ENCODE data around the gene FRMD6. TPM values are rescaled to one million over a fixed set of nuclear protein-coding genes. Genes with fewer than 3 reads are reported as not detected.

The FRMD6 gene
- total and polyA plus RNA-seq, 5 donors from 2014 or later, result 0.77 to 1.7 (median 0.89) TPM; not detected in 2

DNA sequence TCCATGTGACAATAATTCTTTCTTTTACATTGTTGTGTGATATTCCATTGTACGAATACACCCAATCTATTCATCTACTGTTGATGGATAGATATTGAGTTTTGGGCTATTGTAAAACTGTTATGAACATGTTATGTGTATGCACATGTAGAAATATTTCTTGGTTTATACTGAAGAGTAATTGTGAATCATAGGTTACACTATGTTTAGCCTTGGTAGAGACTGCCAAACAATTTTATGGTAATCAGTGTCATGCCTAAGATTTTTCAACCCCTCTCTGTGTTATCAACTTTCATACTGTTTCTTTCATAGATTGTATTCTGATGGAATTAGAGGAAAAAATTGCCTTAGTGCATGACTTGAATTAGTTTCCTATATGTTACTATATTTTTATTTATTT is 39.5 kb downstream of the FRMD6 start:
- Histone ChIP-seq H3K4me3 (ENCODE audit: low read depth, low read length) (no peak overlapping the region), H3K9me3 (ENCODE audit: control insufficient read depth in 2 of 2, low read length in 2 of 2) (no peaks in the 10 kb centered on the region), H3K36me3 (ENCODE audit: control insufficient read depth, insufficient read depth, low read length) (no peaks in the 10 kb centered on the region), H3K27ac (ENCODE audit: insufficient read depth, low read length, poor library complexity, severe bottlenecking) (no peak overlapping the region), H3K27me3 (ENCODE audit: control insufficient read depth, insufficient read depth, low read length) (no peaks in the 10 kb centered on the region), H3K4me1 (ENCODE audit: control insufficient read depth, insufficient read depth, low read length, poor library complexity, severe bottlenecking) (no peaks in the 10 kb centered on the region)
- H3K36me3 Mint-ChIP-seq, result no peaks in the 10 kb centered on the region
- peaks cover 0 to 1% (median 0%) of the 10 kb centered on the region in 7 donors for H3K9me3 Mint-ChIP-seq
- ATAC-seq (ENCODE audit: low read depth in 2 of 2), result no peak
- no peak for DNase-seq
- no peak overlapping the region for H3K4me3 Mint-ChIP-seq
- peaks cover 17% of the 10 kb centered on the region for H3K27me3 Mint-ChIP-seq
- H3K27ac Mint-ChIP-seq, result no peak overlapping the region
- no peaks in the 10 kb centered on the region for H3K4me1 Mint-ChIP-seq

DNA sequence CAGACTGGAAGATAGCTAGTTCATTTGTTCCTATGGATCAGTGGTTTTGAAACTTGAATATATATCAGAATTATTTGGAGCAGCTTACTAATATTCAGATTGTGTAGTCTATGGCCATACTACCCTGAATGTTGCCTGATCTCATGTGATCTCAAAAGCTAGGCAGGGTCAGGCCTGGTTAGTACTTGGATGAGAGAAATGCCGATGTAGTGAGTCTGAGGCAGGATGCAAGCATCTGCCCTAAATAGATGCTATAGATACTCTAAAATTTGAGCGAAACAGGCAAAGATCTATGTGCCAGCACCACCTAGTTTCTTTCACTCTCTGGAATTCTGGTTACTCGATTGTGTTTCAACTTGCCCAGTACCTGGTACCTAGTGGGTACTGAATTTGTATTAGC is 40.9 kb downstream of the FRMD6 start:
- H3K4me3 ChIP-seq (ENCODE audit: low read depth, low read length), result no peak overlapping the region
- DNase-seq (no peak), ATAC-seq (ENCODE audit: low read depth in 2 of 2) (no peak)
- no peaks in the 10 kb centered on the region for H3K36me3 Mint-ChIP-seq
- H3K36me3 ChIP-seq (ENCODE audit: control insufficient read depth, insufficient read depth, low read length), result no peaks in the 10 kb centered on the region
- no peak overlapping the region for H3K4me3 Mint-ChIP-seq
- no peaks in the 10 kb centered on the region for H3K9me3 ChIP-seq (ENCODE audit: control insufficient read depth in 2 of 2, low read length in 2 of 2)
- H3K27ac Mint-ChIP-seq, result no peak overlapping the region
- H3K4me1 Mint-ChIP-seq, result no peaks in the 10 kb centered on the region
- H3K27me3 ChIP-seq (ENCODE audit: control insufficient read depth, insufficient read depth, low read length), result peaks cover 4% of the 10 kb centered on the region
- H3K9me3 Mint-ChIP-seq, result peaks cover 0 to 1% (median 0%) of the 10 kb centered on the region in 7 donors
- no peaks in the 10 kb centered on the region for H3K4me1 ChIP-seq (ENCODE audit: control insufficient read depth, insufficient read depth, low read length, poor library complexity, severe bottlenecking)
- no peak overlapping the region for H3K27ac ChIP-seq (ENCODE audit: insufficient read depth, low read length, poor library complexity, severe bottlenecking)
- H3K27me3 Mint-ChIP-seq, result peaks cover 25% of the 10 kb centered on the region

DNA sequence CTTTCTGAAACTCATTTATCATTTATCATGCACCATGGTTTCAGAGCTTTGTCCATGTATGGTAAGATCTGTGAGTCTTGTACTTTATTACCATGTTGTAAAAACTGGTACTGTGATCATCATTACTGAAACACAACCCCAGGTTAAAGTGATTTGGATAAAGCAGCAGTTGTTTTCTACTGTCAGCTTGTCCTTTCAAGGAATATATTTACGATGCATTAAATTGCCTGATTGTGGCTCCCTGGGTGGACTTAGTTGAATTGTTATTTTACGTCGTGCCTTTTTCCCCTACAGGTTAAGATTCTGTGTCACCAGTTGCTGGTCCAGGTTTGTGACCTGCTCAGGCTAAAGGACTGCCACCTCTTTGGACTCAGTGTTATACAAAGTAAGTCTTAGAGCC is 46.1 kb downstream of the FRMD6 start:
- no peaks in the 10 kb centered on the region for H3K36me3 ChIP-seq (ENCODE audit: control insufficient read depth, insufficient read depth, low read length)
- H3K9me3 ChIP-seq (ENCODE audit: control insufficient read depth in 2 of 2, low read length in 2 of 2), result no peaks in the 10 kb centered on the region
- H3K4me3 ChIP-seq (ENCODE audit: low read depth, low read length), result no peak overlapping the region
- Mint-ChIP-seq H3K4me3 (no peak overlapping the region), H3K36me3 (no peaks in the 10 kb centered on the region), H3K9me3 (peaks cover 0 to 1% (median 0%) of the 10 kb centered on the region in 7 donors), H3K27me3 (peaks cover 21% of the 10 kb centered on the region), H3K27ac (no peak overlapping the region), H3K4me1 (no peaks in the 10 kb centered on the region)
- DNase-seq, result no peak
- H3K4me1 ChIP-seq (ENCODE audit: control insufficient read depth, insufficient read depth, low read length, poor library complexity, severe bottlenecking), result no peaks in the 10 kb centered on the region
- ATAC-seq (ENCODE audit: low read depth in 2 of 2), result no peak
- peaks cover 6% of the 10 kb centered on the region for H3K27me3 ChIP-seq (ENCODE audit: control insufficient read depth, insufficient read depth, low read length)
- H3K27ac ChIP-seq (ENCODE audit: insufficient read depth, low read length, poor library complexity, severe bottlenecking), result no peak overlapping the region

DNA sequence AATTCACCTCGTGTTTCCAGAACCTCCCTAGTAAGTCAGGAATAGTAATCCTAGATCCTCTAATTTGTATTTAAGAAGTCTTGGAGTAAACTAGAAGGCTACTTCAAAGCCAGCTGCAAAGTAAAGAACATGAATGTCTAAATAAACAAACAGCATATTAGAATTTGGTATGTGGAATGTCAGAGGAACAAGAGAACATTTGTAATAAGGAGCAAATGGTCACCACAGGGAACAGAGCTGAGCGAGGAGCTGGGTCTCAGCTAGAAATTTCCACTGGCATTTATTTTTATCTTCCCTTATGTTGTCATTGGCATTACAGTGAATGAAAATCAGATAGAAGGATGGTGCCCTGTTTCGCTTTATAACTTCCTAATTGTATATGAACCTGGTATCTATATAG is 50.2 kb downstream of the FRMD6 start:
- Histone ChIP-seq H3K27ac (ENCODE audit: insufficient read depth, low read length, poor library complexity, severe bottlenecking) (no peak overlapping the region), H3K27me3 (ENCODE audit: control insufficient read depth, insufficient read depth, low read length) (peaks cover 8% of the 10 kb centered on the region), H3K36me3 (ENCODE audit: control insufficient read depth, insufficient read depth, low read length) (no peaks in the 10 kb centered on the region), H3K4me3 (ENCODE audit: low read depth, low read length) (no peak overlapping the region), H3K4me1 (ENCODE audit: control insufficient read depth, insufficient read depth, low read length, poor library complexity, severe bottlenecking) (no peaks in the 10 kb centered on the region), H3K9me3 (ENCODE audit: control insufficient read depth in 2 of 2, low read length in 2 of 2) (no peaks in the 10 kb centered on the region)
- H3K36me3 Mint-ChIP-seq, result no peaks in the 10 kb centered on the region
- H3K4me1 Mint-ChIP-seq, result no peaks in the 10 kb centered on the region
- peaks cover 6% of the 10 kb centered on the region for H3K27me3 Mint-ChIP-seq
- no peaks in the 10 kb centered on the region for H3K9me3 Mint-ChIP-seq
- ATAC-seq (ENCODE audit: low read depth in 2 of 2), result no peak
- DNase-seq, result no peak
- H3K4me3 Mint-ChIP-seq, result no peak overlapping the region
- no peak overlapping the region for H3K27ac Mint-ChIP-seq

- Mint-ChIP-seq H3K4me3 (no peak overlapping the region), H3K36me3 (no peaks in the 10 kb centered on the region), H3K9me3 (no peaks in the 10 kb centered on the region), H3K27ac (no peak overlapping the region), H3K27me3 (peaks cover 9% of the 10 kb centered on the region), H3K4me1 (no peaks in the 10 kb centered on the region)
- Histone ChIP-seq H3K36me3 (ENCODE audit: control insufficient read depth, insufficient read depth, low read length) (no peaks in the 10 kb centered on the region), H3K27me3 (ENCODE audit: control insufficient read depth, insufficient read depth, low read length) (peaks cover 5% of the 10 kb centered on the region), H3K9me3 (ENCODE audit: control insufficient read depth in 2 of 2, low read length in 2 of 2) (no peaks in the 10 kb centered on the region), H3K4me1 (ENCODE audit: control insufficient read depth, insufficient read depth, low read length, poor library complexity, severe bottlenecking) (no peaks in the 10 kb centered on the region), H3K4me3 (ENCODE audit: low read depth, low read length) (no peak overlapping the region), H3K27ac (ENCODE audit: insufficient read depth, low read length, poor library complexity, severe bottlenecking) (no peak overlapping the region)
- no peak for DNase-seq
- no peak for ATAC-seq (ENCODE audit: low read depth in 2 of 2)
Measured at GRCh38 chr14:51703787-51704186, 52.1 kb downstream of the FRMD6 start.

DNA sequence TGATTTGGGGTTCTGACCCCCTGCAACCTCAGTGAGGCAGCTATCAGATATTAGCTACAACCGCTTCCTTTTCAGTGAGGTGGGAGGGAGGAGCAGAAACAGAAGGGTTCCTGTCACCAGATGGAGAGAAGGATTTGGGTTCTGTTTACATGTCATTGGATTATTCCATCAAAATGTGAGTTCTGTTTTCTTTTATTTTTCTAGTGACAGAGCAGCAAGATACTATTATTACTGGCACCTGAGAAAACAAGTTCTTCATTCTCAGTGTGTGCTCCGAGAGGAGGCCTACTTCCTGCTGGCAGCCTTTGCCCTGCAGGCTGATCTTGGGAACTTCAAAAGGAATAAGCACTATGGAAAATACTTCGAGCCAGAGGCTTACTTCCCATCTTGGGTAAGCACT is 52.8 kb downstream of the FRMD6 start:
- H3K27ac ChIP-seq (ENCODE audit: insufficient read depth, low read length, poor library complexity, severe bottlenecking), result no peak overlapping the region
- H3K27ac Mint-ChIP-seq, result no peak overlapping the region

GRCh38 chr14:51707327-51707726 is 55.6 kb downstream of the FRMD6 start:
- Mint-ChIP-seq H3K9me3 (no peaks in the 10 kb centered on the region), H3K4me3 (no peak overlapping the region)
- H3K4me3 ChIP-seq (ENCODE audit: low read depth, low read length), result no peak overlapping the region

More for the DNA sequence above, 52.8 kb downstream of the FRMD6 start:
- Histone ChIP-seq H3K36me3 (ENCODE audit: control insufficient read depth, insufficient read depth, low read length) (no peaks in the 10 kb centered on the region), H3K27me3 (ENCODE audit: control insufficient read depth, insufficient read depth, low read length) (peaks cover 5% of the 10 kb centered on the region), H3K9me3 (ENCODE audit: control insufficient read depth in 2 of 2, low read length in 2 of 2) (no peaks in the 10 kb centered on the region), H3K4me1 (ENCODE audit: control insufficient read depth, insufficient read depth, low read length, poor library complexity, severe bottlenecking) (no peaks in the 10 kb centered on the region), H3K4me3 (ENCODE audit: low read depth, low read length) (no peak overlapping the region)
- Mint-ChIP-seq H3K9me3 (no peaks in the 10 kb centered on the region), H3K36me3 (no peaks in the 10 kb centered on the region), H3K4me1 (no peaks in the 10 kb centered on the region), H3K4me3 (no peak overlapping the region), H3K27me3 (peaks cover 9% of the 10 kb centered on the region)
- DNase-seq (no peak), ATAC-seq (ENCODE audit: low read depth in 2 of 2) (no peak)

GRCh38 chr14:51711505-51711904 is 59.8 kb downstream of the FRMD6 start:
- Mint-ChIP-seq H3K27ac (no peak overlapping the region), H3K4me1 (no peaks in the 10 kb centered on the region), H3K4me3 (no peak overlapping the region), H3K36me3 (no peaks in the 10 kb centered on the region), H3K9me3 (no peaks in the 10 kb centered on the region), H3K27me3 (peaks cover 9% of the 10 kb centered on the region)
- Histone ChIP-seq H3K36me3 (ENCODE audit: control insufficient read depth, insufficient read depth, low read length) (no peaks in the 10 kb centered on the region), H3K4me3 (ENCODE audit: low read depth, low read length) (no peak overlapping the region), H3K27me3 (ENCODE audit: control insufficient read depth, insufficient read depth, low read length) (no peaks in the 10 kb centered on the region), H3K4me1 (ENCODE audit: control insufficient read depth, insufficient read depth, low read length, poor library complexity, severe bottlenecking) (no peaks in the 10 kb centered on the region), H3K9me3 (ENCODE audit: control insufficient read depth in 2 of 2, low read length in 2 of 2) (no peaks in the 10 kb centered on the region), H3K27ac (ENCODE audit: insufficient read depth, low read length, poor library complexity, severe bottlenecking) (no peak overlapping the region)
- ATAC-seq (ENCODE audit: low read depth in 2 of 2), result no peak
- no peak for DNase-seq

More at GRCh38 chr14:51707327-51707726, 55.6 kb downstream of the FRMD6 start:
- H3K27me3 ChIP-seq (ENCODE audit: control insufficient read depth, insufficient read depth, low read length), result peaks cover 2% of the 10 kb centered on the region
- no peak overlapping the region for H3K27ac ChIP-seq (ENCODE audit: insufficient read depth, low read length, poor library complexity, severe bottlenecking)
- no peaks in the 10 kb centered on the region for H3K4me1 ChIP-seq (ENCODE audit: control insufficient read depth, insufficient read depth, low read length, poor library complexity, severe bottlenecking)
- ATAC-seq (ENCODE audit: low read depth in 2 of 2), result no peak
- H3K9me3 ChIP-seq (ENCODE audit: control insufficient read depth in 2 of 2, low read length in 2 of 2), result no peaks in the 10 kb centered on the region
- H3K4me1 Mint-ChIP-seq, result no peaks in the 10 kb centered on the region
- H3K36me3 Mint-ChIP-seq, result no peaks in the 10 kb centered on the region
- no peak for DNase-seq
- peak overlapping the region in 1 of 3 donors; percentile 6 for H3K27ac Mint-ChIP-seq
- no peaks in the 10 kb centered on the region for H3K36me3 ChIP-seq (ENCODE audit: control insufficient read depth, insufficient read depth, low read length)
- peaks cover 9% of the 10 kb centered on the region for H3K27me3 Mint-ChIP-seq
